Measurements from ENCODE around the gene ZNF732. TPM values are rescaled to one million over a fixed set of nuclear protein-coding genes. Genes with fewer than 3 reads are reported as not detected.

The ZNF732 gene
- total and polyA plus RNA-seq, 9 of the 15 experiments (the other 6 are each of a cell fraction or from before 2014, with no cell fraction given), result 0.06 to 0.36 (median 0.15) TPM; not detected in 1

GRCh38 chr4:273309-274017 is 31.8 kb downstream of the ZNF732 start (continued):
- no peak for TF ChIP-seq HMBOX1 (IDR thresholded peaks at IDR 0.05)
- TF ChIP-seq AFF1 (IDR thresholded peaks at IDR 0.05; ENCODE audit: low read depth in 1 of 2, partially characterized antibody in 2 of 2), result no peak
- TF ChIP-seq RERE (CRISPR knock-in tag; IDR thresholded peaks at IDR 0.05; ENCODE audit: borderline replicate concordance), result no peak
- no peak for TF ChIP-seq ZNF699 (CRISPR knock-in tag; IDR thresholded peaks at IDR 0.05; ENCODE audit: insufficient replicate concordance)
- no peak for TF ChIP-seq CEBPG (CRISPR knock-in tag; IDR thresholded peaks at IDR 0.05)
- TF ChIP-seq CEBPG (tag; conservative IDR thresholded peaks at IDR 0.05 in 1 of 2, IDR thresholded peaks at IDR 0.05 in 1 of 2), result 0 out of 4 replicates have a peak, but pooled peaks of 1 of the 2 experiments have one; percentile 26
- TF ChIP-seq MAFG (tag; conservative IDR thresholded peaks at IDR 0.05), result peak; percentile 94
- no peak for TF ChIP-seq STAT5B (CRISPR knock-in tag; IDR thresholded peaks at IDR 0.05)
- no peak for TF ChIP-seq HES1 (IDR thresholded peaks at IDR 0.05; ENCODE audit: low read depth)
- peak; percentile 99 for TF ChIP-seq MAFK (IDR thresholded peaks at IDR 0.05; ENCODE audit: low read length)
- no peak for TF ChIP-seq FOXJ3 (CRISPR knock-in tag; IDR thresholded peaks at IDR 0.05)
- TF ChIP-seq MAFF (IDR thresholded peaks at IDR 0.05; ENCODE audit: low read length), result peak; percentile 96
- no peak for TF ChIP-seq CHD1 (IDR thresholded peaks at IDR 0.05; ENCODE audit: low read length)
- TF ChIP-seq ZNF217 (CRISPR knock-in tag; IDR thresholded peaks at IDR 0.05), result no peak

Data from K562 (cell line).